Subcutaneous adipose tissue (tissue), 4 donors: ENCODE results near the gene PEX10. TPM values are rescaled to one million over a fixed set of nuclear protein-coding genes. Genes with fewer than 3 reads are reported as not detected.

Source experiments
- total RNA-seq, 4 donors: library from RNA; depleted of rRNA; stranded (reverse); fragments of >200 nt; gene quantifications; one replicate each; pipeline ENCODE4 v1.1.0, GENCODE V29; 2016
- TF ChIP-seq, protein P1 (sequence below): fragments of 450-650 bp; IDR thresholded peaks from one replicate; pipeline ENCODE4 v1.5.1; 2016; ENCODE audit warnings: low read depth, mild to moderate bottlenecking, control low read depth, antibody characterized with exemption, moderate library complexity

PEX10 gene
- total RNA-seq, 4 donors from 2014 or later, result 16.0 to 45.0 (median 27.3) TPM

GRCh38 chr1:2435091-2435490, 22.7 kb upstream of the PEX10 start:
- TF ChIP-seq, protein P1, sequence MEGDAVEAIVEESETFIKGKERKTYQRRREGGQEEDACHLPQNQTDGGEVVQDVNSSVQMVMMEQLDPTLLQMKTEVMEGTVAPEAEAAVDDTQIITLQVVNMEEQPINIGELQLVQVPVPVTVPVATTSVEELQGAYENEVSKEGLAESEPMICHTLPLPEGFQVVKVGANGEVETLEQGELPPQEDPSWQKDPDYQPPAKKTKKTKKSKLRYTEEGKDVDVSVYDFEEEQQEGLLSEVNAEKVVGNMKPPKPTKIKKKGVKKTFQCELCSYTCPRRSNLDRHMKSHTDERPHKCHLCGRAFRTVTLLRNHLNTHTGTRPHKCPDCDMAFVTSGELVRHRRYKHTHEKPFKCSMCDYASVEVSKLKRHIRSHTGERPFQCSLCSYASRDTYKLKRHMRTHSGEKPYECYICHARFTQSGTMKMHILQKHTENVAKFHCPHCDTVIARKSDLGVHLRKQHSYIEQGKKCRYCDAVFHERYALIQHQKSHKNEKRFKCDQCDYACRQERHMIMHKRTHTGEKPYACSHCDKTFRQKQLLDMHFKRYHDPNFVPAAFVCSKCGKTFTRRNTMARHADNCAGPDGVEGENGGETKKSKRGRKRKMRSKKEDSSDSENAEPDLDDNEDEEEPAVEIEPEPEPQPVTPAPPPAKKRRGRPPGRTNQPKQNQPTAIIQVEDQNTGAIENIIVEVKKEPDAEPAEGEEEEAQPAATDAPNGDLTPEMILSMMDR, result no peak

DNA sequence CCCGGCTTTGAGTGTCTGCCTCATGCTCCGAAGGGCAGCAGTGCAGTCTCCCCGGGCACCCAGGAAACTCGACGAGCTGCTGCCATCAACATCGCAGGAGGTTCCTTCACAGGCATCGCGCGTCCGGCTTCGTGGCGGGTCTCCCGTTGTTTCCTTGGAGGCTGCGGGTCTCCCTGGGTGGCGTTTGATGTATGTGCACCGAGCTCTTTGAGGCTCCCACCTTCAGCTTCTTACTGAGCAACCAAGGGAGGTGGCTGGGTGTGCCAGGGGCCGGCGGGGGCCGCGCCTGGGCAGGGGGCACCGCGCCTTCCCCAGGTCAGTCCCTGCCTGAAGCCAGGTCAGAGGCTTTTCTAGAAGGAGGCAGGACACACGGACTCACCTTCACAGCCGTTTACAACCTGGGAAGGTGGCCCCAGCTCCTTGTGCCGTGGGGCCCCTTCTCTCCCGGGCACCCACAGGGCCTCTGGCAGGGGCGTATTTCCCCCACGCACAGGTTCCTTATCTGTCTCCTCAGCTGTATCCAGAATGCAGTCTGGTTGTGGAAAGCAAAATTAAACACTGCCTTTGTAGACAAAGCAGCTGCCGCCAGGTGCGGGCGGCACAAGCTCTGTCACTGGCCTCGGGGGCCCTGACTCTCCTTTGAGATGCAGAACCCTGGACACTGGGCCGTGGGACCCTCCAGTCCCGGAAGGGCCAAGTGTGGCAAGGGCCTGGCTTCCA, 21.7 kb upstream of the PEX10 start:
- TF ChIP-seq, protein P1, result no peak

DNA sequence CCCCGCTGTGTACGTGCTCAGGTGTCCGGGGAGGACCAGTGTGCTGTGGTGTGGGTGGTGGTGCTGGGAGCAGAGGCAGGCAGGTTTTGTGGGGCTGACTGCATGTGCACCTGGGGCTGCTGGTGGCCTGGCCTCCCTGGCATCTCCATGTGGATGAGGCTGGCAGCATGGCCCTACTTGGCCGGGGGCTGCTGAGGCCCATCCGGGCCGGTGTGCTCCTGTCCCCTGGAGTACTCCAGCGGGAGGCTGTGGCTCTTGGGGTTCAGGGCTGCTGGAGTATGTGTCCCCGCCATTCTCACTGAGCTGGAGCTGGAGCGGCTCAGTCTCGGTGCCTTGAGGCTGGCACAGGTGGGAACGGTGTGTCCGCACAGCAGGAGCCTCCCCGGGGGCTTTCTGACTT, 20.8 kb upstream of the PEX10 start:
- TF ChIP-seq, protein P1, result no peak

DNA sequence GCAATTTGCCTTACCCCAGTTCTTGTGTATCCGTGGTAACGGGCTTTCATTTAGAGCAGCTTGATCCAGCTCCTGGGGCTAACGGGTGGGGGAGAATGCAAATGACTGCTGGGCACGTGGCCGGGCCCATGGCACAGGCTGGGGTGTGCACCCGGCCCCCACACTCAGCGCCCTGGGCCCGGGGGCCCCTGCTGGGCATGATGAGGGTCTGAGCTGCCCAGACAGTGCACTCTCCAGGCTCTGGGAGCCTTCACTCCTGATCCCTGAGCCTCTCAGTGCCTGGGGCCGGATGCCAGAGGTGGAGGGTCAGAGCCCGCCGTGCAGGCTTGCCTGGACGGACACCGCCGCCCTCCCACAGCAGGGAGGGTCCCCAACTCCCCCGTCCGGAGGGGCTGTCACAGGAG, 20.1 kb upstream of the PEX10 start:
- TF ChIP-seq, protein P1, result no peak

DNA sequence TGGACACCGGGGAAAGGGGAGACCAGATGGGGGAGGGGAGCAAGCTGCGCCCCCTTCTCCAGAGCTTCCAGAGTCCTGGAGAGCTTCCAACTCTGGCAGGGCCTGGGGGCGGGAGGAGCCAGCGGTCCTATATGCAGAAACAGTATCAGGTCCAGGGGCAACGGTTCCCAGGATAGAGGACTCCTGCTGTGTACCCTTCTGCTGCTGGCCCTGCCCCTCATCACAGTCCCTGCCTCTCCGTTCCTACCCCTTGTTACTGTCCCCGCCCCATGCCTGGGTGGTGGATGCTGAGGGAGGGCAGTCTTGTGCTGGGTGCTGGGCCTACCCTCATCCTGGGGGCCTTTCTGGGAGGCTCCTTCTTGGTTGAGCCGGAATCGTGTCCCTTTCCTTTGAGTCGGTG, 19.2 kb upstream of the PEX10 start:
- TF ChIP-seq, protein P1, result no peak

DNA sequence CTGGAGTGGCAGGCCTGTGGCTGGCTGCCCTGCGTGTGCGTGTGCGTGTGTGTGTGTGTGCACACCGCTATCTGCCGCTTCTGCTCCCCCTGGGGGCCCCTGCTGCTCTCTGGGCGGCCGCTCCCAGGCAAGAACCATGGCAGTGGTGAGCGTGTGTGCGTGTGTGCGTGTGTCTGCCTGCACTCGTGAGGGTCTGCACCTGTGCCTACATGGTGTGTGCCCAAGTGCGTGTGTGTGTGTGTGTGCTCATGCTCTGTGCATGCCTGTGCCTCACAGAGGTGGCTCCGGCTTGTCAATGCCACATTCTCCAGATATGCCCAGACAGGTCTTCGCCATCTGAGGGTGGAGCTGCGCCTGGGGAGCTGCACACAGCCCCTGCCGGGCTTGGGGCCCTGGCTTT, 18.7 kb upstream of the PEX10 start:
- TF ChIP-seq, protein P1, result no peak

- TF ChIP-seq, protein P1, result no peak
These were observed 18.2 kb upstream of the PEX10 start for GRCh38 chr1:2430592-2430973.
